ENCODE data around the gene SH3PXD2A.

SH3PXD2A gene

DNA sequence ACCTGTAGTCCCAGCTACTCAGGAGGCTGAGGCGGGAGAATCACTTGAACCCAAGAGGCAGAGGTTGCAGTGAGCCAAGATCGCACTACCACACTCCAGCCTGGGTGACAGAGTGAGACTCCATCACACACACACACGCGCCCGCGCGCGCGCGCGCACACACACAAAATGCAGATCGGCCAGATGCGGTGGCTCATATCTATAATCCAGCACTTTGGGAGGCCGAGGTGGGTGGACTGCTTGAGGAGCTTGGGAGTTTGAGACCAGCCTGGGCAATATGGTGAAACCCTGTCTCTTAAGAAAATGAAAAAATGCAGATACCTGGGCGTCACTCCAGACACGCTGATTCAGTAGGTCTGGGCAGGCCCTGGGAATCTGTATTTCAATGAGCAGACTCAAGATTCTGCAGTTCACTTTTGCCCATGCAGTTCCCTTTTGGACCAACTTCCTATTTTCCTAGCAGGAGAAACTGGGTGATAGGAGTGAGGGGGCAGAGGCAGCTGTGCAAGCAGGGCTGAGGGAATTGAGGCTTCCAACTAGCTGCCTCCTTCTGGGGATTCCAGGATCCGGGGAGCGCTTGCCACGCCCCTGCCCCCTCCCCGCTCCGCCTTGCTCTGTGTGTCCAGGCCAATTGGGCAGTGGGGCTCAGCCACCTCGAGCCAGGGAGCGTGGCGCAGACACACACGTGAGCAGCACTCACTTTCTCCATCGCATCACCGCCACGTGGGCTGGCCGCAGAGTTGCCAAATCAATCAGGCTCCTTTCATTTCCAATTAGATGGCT lies 173.6 kb downstream of the SH3PXD2A start:
- Histone ChIP-seq H3K4me1 (ENCODE audit: control insufficient read depth, insufficient read depth, low read length) (no peaks in the 10 kb centered on the region), H3K4me3 (ENCODE audit: low read depth, low read length) (no peak overlapping the region), H3K27ac (ENCODE audit: extremely low read depth, low read depth, low read length) (no peak overlapping the region), H3K36me3 (ENCODE audit: control insufficient read depth in 2 of 2, insufficient read depth in 1 of 2, low read length in 2 of 2) (no peaks in the 10 kb centered on the region), H3K9me3 (ENCODE audit: control insufficient read depth, insufficient read depth, low read depth, low read length) (no peaks in the 10 kb centered on the region)
- ChIA-PET POLR2A (no interaction called here), CTCF (interaction anchor here (0.9 kb wide), 1 partner anchor 9 kb away, joined by 3 read pairs; no protein-coding TSS in a partner anchor)
- TF ChIP-seq ZBTB20 (tag by site-specific recombination; IDR thresholded peaks at IDR 0.05), result 0 out of 2 replicates have a peak, but pooled peaks have one; percentile 47
- TF ChIP-seq, protein P1, sequence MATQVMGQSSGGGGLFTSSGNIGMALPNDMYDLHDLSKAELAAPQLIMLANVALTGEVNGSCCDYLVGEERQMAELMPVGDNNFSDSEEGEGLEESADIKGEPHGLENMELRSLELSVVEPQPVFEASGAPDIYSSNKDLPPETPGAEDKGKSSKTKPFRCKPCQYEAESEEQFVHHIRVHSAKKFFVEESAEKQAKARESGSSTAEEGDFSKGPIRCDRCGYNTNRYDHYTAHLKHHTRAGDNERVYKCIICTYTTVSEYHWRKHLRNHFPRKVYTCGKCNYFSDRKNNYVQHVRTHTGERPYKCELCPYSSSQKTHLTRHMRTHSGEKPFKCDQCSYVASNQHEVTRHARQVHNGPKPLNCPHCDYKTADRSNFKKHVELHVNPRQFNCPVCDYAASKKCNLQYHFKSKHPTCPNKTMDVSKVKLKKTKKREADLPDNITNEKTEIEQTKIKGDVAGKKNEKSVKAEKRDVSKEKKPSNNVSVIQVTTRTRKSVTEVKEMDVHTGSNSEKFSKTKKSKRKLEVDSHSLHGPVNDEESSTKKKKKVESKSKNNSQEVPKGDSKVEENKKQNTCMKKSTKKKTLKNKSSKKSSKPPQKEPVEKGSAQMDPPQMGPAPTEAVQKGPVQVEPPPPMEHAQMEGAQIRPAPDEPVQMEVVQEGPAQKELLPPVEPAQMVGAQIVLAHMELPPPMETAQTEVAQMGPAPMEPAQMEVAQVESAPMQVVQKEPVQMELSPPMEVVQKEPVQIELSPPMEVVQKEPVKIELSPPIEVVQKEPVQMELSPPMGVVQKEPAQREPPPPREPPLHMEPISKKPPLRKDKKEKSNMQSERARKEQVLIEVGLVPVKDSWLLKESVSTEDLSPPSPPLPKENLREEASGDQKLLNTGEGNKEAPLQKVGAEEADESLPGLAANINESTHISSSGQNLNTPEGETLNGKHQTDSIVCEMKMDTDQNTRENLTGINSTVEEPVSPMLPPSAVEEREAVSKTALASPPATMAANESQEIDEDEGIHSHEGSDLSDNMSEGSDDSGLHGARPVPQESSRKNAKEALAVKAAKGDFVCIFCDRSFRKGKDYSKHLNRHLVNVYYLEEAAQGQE (tag by site-specific recombination; IDR thresholded peaks at IDR 0.05), result no peak

DNA sequence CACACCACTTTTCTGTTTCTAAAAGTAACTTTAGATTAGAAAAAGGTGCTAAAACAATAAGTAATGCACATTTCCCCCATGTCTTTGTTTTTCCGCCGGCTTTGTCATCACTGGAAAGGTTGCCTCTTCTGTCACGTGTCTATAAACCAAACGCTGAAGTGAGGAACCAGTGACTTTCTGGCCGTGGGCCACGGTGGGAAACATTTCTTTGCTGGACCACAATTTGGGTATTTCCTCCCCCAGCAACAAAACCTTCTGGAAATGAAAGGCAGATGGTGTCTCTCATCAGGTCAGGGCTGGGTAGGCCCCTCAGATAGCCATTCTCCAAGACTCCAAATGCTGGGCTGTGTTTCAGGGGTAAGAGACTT lies 174.5 kb downstream of the SH3PXD2A start:
- Histone ChIP-seq H3K27ac (ENCODE audit: extremely low read depth, low read depth, low read length) (no peak overlapping the region), H3K9me3 (ENCODE audit: control insufficient read depth, insufficient read depth, low read depth, low read length) (no peaks in the 10 kb centered on the region), H3K4me1 (ENCODE audit: control insufficient read depth, insufficient read depth, low read length) (no peaks in the 10 kb centered on the region), H3K4me3 (ENCODE audit: low read depth, low read length) (no peak overlapping the region), H3K36me3 (ENCODE audit: control insufficient read depth in 2 of 2, insufficient read depth in 1 of 2, low read length in 2 of 2) (no peaks in the 10 kb centered on the region)
- TF ChIP-seq ZNF704 (tag by site-specific recombination; IDR thresholded peaks at IDR 0.05) (no peak), ZBTB11 (tag by site-specific recombination; conservative IDR thresholded peaks at IDR 0.05; ENCODE audit: low read depth) (peak; percentile 85)
- POLR2A ChIA-PET, result no interaction called here
- CTCF ChIA-PET, result interaction anchor here (0.9 to 2.1 kb wide), 2 partner anchors 14 to 82 kb away, joined by 3 to 4 read pairs; no protein-coding TSS in a partner anchor

DNA sequence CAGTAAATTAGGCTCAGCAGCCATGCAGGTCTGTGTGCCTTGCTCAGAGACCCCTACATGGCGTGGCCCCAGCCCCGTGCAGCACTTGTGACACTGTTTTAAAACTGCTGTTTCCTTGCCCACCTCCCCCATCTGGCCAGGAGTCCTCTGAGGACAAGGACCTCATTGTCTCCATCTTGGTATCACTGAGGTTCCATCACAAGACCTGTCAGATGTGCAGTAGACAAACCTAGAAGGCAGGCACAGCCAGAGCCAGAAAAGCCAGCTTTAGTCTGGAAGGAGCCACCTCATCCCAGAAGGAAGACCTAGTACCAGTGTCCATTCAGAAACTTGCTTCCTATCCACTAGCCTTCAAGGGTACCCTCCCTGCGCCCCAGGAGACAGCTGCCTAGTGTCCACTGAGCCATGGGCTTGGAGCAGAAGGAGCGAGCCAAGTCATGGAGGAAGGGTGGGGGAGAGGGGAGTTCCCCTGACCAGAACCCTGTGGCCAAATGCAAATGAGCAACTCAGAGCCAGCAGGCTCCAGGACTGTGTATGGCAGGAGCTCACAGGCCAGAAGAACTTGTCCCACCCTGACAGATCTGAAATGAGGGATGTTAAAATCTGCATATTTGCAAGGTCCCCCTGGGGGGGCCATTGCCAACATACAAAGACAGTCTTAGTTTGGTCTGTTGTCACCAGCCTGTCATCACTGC lies 176.1 kb downstream of the SH3PXD2A start:
- ChIA-PET POLR2A (no interaction called here), CTCF (interaction anchor here (0.6 to 2.1 kb wide), 4 partner anchors 8 to 1021 kb away, joined by 3 to 5 read pairs (median 4); no protein-coding TSS in a partner anchor)
- H3K4me1 ChIP-seq (ENCODE audit: control insufficient read depth, insufficient read depth, low read length), result no peaks in the 10 kb centered on the region
- H3K4me3 ChIP-seq (ENCODE audit: low read depth, low read length), result no peak overlapping the region
- no peak for TF ChIP-seq WT1 (tag by site-specific recombination; IDR thresholded peaks at IDR 0.05)
- TF ChIP-seq ZNF132 (tag by site-specific recombination; IDR thresholded peaks at IDR 0.05; ENCODE audit: borderline replicate concordance), result no peak
- TF ChIP-seq ZNF324 (tag by site-specific recombination; IDR thresholded peaks at IDR 0.05), result no peak
- no peak for TF ChIP-seq ZNF792 (tag by site-specific recombination; IDR thresholded peaks at IDR 0.05)
- no peak for TF ChIP-seq ZNF777 (tag by site-specific recombination; IDR thresholded peaks at IDR 0.05; ENCODE audit: borderline replicate concordance)
- TF ChIP-seq ZNF571 (tag by site-specific recombination; IDR thresholded peaks at IDR 0.05), result no peak
- no peaks in the 10 kb centered on the region for H3K9me3 ChIP-seq (ENCODE audit: control insufficient read depth, insufficient read depth, low read depth, low read length)
- no peaks in the 10 kb centered on the region for H3K36me3 ChIP-seq (ENCODE audit: control insufficient read depth in 2 of 2, insufficient read depth in 1 of 2, low read length in 2 of 2)
- no peak overlapping the region for H3K27ac ChIP-seq (ENCODE audit: extremely low read depth, low read depth, low read length)
